Naive thymus-derived CD4-positive, alpha-beta T cell (primary cell): ENCODE measurements around the gene ARHGEF25. TPM values are rescaled to one million over a fixed set of nuclear protein-coding genes. Genes with fewer than 3 reads are reported as not detected.

ENCODE experiments used
- ATAC-seq: fragments of 150-1000 bp; cut with Tn5 transposase; 2 replicates; pipeline ENCODE4 v1.10.0; 2021; ENCODE audit warnings: mild to moderate bottlenecking, moderate library complexity
- CTCF ChIA-PET: fragments of 350-600 bp; sonication (Branson Sonifier 250); formaldehyde crosslinking; loops from one replicate; lab custom pipeline; 2021; ENCODE audit warnings: antibody characterized with exemption; lab: Charles Lee
- POLR2A ChIA-PET: fragments of 350-600 bp; sonication (Branson Sonifier 250); formaldehyde crosslinking; loops from one replicate; lab custom pipeline; 2021; ENCODE audit warnings: antibody characterized with exemption, inconsistent platforms; lab: Charles Lee
- DNase-seq, 9 donors: peaks; one replicate each; pipeline versions ENCODE4 v3.0.0 to v3.0.0-alpha.2; 2020 to 2022; ENCODE audit warnings: mixed read lengths in 1 of 9
- H3K27ac ChIP-seq: one replicate; pipeline ENCODE4 v1.7.0; 2013; ENCODE audit warnings: mild to moderate bottlenecking, low read depth, low read length, moderate library complexity
- H3K27me3 ChIP-seq, 2 donors: one replicate each; pipeline ENCODE4 v1.7.0; 2013; ENCODE audit warnings: low read length in 2 of 2, mild to moderate bottlenecking in 2 of 2, moderate library complexity in 2 of 2; ENCODE audit not compliant: control insufficient read depth in 2 of 2, insufficient read depth in 2 of 2
- H3K36me3 ChIP-seq, 3 experiments: 1 replicate in 2 of 3; 2 replicates in 1 of 3; pipeline ENCODE4 v1.7.0; 2013; ENCODE audit warnings: low read length in 3 of 3, mild to moderate bottlenecking in 3 of 3, moderate library complexity in 1 of 3; ENCODE audit not compliant: insufficient read depth in 3 of 3, control insufficient read depth in 2 of 3
- H3K4me1 ChIP-seq, 2 donors: one replicate each; pipeline ENCODE4 v1.7.0; 2013; ENCODE audit warnings: low read length in 2 of 2, mild to moderate bottlenecking in 2 of 2, moderate library complexity in 1 of 2; ENCODE audit not compliant: control insufficient read depth in 2 of 2, insufficient read depth in 2 of 2
- H3K4me3 ChIP-seq: 2 replicates; pipeline ENCODE4 v1.7.0; 2013; ENCODE audit warnings: mild to moderate bottlenecking, low read length
- H3K9me3 ChIP-seq, 3 experiments: 1 replicate in 2 of 3; 2 replicates in 1 of 3; pipeline ENCODE4 v1.7.0; 2013; ENCODE audit warnings: low read length in 3 of 3; ENCODE audit not compliant: control insufficient read depth in 2 of 3
- H3K27ac Mint-ChIP-seq, 9 donors: one replicate each; pipeline ENCODE4 v1.8.0; 2020 to 2022; ENCODE audit warnings: mixed read lengths in 9 of 9, mild to moderate bottlenecking in 8 of 9, moderate library complexity in 5 of 9, inconsistent platforms in 2 of 9
- H3K27me3 Mint-ChIP-seq, 5 donors: one replicate each; pipeline ENCODE4 v1.8.0; 2021 to 2022; ENCODE audit warnings: mixed read lengths in 5 of 5, mild to moderate bottlenecking in 1 of 5
- H3K36me3 Mint-ChIP-seq, 5 donors: one replicate each; pipeline ENCODE4 v1.8.0; 2020 to 2022; ENCODE audit warnings: mixed read lengths in 5 of 5, mild to moderate bottlenecking in 3 of 5, inconsistent platforms in 1 of 5
- H3K4me1 Mint-ChIP-seq, 7 donors: one replicate each; pipeline ENCODE4 v1.8.0; 2020 to 2022; ENCODE audit warnings: mixed read lengths in 7 of 7, mild to moderate bottlenecking in 3 of 7, inconsistent platforms in 1 of 7
- H3K4me3 Mint-ChIP-seq, 10 donors: one replicate each; pipeline ENCODE4 v1.8.0; 2020 to 2022; ENCODE audit warnings: mild to moderate bottlenecking in 10 of 10, mixed read lengths in 10 of 10, moderate library complexity in 6 of 10, inconsistent platforms in 2 of 10
- H3K9me3 Mint-ChIP-seq, 11 donors: one replicate each; pipeline ENCODE4 v1.8.0; 2020 to 2022; ENCODE audit warnings: mixed read lengths in 11 of 11, mild to moderate bottlenecking in 4 of 11, inconsistent platforms in 1 of 11, moderate library complexity in 1 of 11
- intact Hi-C, 2 donors: fragments of 100-400 bp; cut with micrococcal nuclease; formaldehyde crosslinking; loops; one replicate each; pipeline ENCODE4 v1.15.1; 2023
- polyA plus RNA-seq, 2 donors: library from polyadenylated mRNA; unstranded; fragments of 300-500 nt; fragmentation: Illumina TruSeq; gene quantifications; one replicate each; pipeline ENCODE4 v1.2.3, GENCODE V29; 2021
- total RNA-seq, 6 experiments: library from RNA in 5 of 6; stranded (reverse) in 5 of 6; gene quantifications; 1 replicate in 5 of 6; 2 replicates in 1 of 6; pipeline ENCODE4 v1.2.3 and lab custom pipeline; 2021 to 2026

ARHGEF25 gene
- total and polyA plus RNA-seq, 7 experiments from 2014 or later: 0.29 to 1.2 (median 0.84) TPM; not detected in 2

DNA sequence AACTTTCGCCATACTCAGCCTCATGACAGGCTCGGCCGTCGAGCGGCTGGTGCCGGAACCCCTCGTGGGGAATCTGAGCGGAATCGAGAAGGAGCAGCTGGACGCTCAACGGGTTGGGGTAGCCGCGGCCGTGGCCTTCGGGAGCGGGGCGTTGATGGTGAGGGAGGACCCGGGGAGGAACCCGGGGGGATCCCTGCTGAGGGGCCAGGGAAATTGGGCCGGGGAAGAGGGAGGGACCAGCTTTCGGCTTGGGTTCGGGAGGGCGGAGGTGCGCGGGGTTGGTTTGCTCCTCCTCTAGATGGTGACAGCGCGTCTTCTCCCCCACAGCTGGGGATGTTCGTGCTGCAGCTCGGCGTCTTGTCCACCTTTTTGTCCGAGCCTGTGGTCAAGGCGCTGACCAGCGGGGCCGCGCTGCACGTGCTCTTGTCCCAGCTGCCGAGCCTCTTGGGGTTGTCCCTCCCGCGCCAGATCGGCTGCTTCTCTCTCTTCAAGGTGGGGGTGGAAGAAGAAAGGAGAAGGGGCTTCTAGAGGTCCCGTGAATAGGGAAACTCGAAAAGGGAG lies 9.8 kb downstream of the ARHGEF25 start:
- peaks cover 13 to 44% of the 10 kb centered on the region in 2 donors for H3K27me3 ChIP-seq
- peaks cover 19 to 33% (median 30%) of the 10 kb centered on the region in 7 donors for H3K4me1 Mint-ChIP-seq
- peaks cover 20 to 30% of the 10 kb centered on the region in 2 donors for H3K4me1 ChIP-seq
- intact Hi-C loops: loop anchor here (1.0 to 10.0 kb wide), 6 partner anchors 14 to 376 kb away; partner anchors contain the start of genes GLI1 (in 2 of the 2), MBD6 (in 1 of the 2) and PIP4K2C (in 1 of the 2)
- no peaks in the 10 kb centered on the region for H3K9me3 Mint-ChIP-seq
- CTCF ChIA-PET: interaction anchor here (0.9 to 4.0 kb wide), 11 partner anchors 9 to 162 kb away, joined by 3 to 72 read pairs (median 3); partner anchors contain the start of genes DTX3 and GLI1
- peak; percentile 25 for ATAC-seq
- H3K9me3 ChIP-seq: no peaks in the 10 kb centered on the region
- peaks cover 81 to 100% (median 86%) of the 10 kb centered on the region in 5 donors for H3K27me3 Mint-ChIP-seq
- peak overlapping the region; percentile 54 for H3K4me3 ChIP-seq
- peak overlapping the region in 1 of 9 donors; percentile 21 for H3K27ac Mint-ChIP-seq
- POLR2A ChIA-PET: interaction anchor here (1.2 to 1.7 kb wide), 3 partner anchors 30 to 40 kb away, joined by 3 to 8 read pairs (median 4); partner anchors contain the start of gene PIP4K2C
- peak overlapping the region; percentile 59 to 87 (median 80) for H3K4me3 Mint-ChIP-seq
- no peaks in the 10 kb centered on the region for H3K36me3 ChIP-seq
- H3K36me3 Mint-ChIP-seq: peaks cover 0 to 5% (median 0%) of the 10 kb centered on the region in 5 donors
- no peak overlapping the region for H3K27ac ChIP-seq
- peak in 2 of 9 donors; percentile 32 to 35 for DNase-seq

DNA sequence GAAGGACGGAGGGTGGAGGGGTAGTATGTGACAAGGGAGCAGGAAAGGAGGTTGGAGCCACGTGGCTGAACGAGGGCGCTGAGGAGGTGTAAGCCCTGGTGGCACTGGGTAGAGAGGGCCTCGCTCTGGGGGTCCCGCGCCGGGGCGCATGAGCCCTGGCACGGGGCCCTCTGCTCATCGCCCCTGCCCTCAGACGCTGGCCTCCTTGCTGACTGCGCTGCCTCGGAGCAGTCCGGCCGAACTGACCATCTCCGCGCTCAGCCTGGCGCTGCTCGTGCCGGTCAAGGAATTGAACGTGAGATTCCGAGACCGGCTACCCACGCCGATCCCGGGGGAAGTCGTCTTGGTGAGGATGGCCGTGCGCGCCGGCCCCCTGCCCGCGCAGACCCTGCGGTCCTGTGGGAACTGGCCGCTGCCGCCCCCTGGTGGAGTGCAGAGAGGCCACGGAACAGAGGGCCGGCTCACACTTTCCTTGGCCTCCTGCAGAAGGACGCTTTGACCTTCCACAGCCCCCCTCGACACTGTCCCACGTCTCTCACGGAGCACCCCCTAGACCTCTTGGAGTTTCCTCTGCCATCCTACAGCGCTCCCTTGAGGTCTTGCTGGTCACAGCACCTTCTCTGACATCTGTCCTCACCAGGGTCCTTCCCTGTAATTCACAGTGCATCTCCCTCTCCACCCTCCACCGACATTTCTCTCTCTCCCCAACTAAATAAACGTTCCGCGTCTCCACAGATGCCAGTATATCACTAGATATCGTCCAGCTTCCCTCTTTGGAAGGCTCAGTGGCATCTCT lies 10.5 kb downstream of the ARHGEF25 start:
- H3K27ac ChIP-seq: no peak overlapping the region
- peaks cover 86 to 100% (median 87%) of the 10 kb centered on the region in 5 donors for H3K27me3 Mint-ChIP-seq
- no peaks in the 10 kb centered on the region for H3K9me3 ChIP-seq
- H3K4me3 Mint-ChIP-seq: peak overlapping the region; percentile 59 to 87 (median 80)
- ChIA-PET CTCF (interaction anchor here (0.6 to 4.0 kb wide), 12 partner anchors 9 to 284 kb away, joined by 3 to 72 read pairs (median 3); partner anchors contain the start of gene GLI1), POLR2A (interaction anchor here (0.5 to 1.7 kb wide), 4 partner anchors 38 to 309 kb away, joined by 3 to 5 read pairs (median 4); no protein-coding TSS in a partner anchor)
- peaks cover 20 to 30% of the 10 kb centered on the region in 2 donors for H3K4me1 ChIP-seq
- intact Hi-C loops: loop anchor here (1.0 to 10.0 kb wide), 6 partner anchors 15 to 377 kb away; partner anchors contain the start of genes GLI1 (in 2 of the 2), MBD6 (in 1 of the 2) and PIP4K2C (in 1 of the 2)
- no peaks in the 10 kb centered on the region for H3K9me3 Mint-ChIP-seq
- ATAC-seq (peak; percentile 76), DNase-seq (peak in 7 of 9 donors; percentile 35 to 75 (median 44))
- H3K4me3 ChIP-seq: peak overlapping the region; percentile 54
- H3K4me1 Mint-ChIP-seq: peaks cover 19 to 33% (median 30%) of the 10 kb centered on the region in 7 donors
- H3K27ac Mint-ChIP-seq: no peak overlapping the region
- no peaks in the 10 kb centered on the region for H3K36me3 ChIP-seq
- H3K36me3 Mint-ChIP-seq: peaks cover 0 to 5% (median 0%) of the 10 kb centered on the region in 5 donors
- peaks cover 17 to 50% of the 10 kb centered on the region in 2 donors for H3K27me3 ChIP-seq

DNA sequence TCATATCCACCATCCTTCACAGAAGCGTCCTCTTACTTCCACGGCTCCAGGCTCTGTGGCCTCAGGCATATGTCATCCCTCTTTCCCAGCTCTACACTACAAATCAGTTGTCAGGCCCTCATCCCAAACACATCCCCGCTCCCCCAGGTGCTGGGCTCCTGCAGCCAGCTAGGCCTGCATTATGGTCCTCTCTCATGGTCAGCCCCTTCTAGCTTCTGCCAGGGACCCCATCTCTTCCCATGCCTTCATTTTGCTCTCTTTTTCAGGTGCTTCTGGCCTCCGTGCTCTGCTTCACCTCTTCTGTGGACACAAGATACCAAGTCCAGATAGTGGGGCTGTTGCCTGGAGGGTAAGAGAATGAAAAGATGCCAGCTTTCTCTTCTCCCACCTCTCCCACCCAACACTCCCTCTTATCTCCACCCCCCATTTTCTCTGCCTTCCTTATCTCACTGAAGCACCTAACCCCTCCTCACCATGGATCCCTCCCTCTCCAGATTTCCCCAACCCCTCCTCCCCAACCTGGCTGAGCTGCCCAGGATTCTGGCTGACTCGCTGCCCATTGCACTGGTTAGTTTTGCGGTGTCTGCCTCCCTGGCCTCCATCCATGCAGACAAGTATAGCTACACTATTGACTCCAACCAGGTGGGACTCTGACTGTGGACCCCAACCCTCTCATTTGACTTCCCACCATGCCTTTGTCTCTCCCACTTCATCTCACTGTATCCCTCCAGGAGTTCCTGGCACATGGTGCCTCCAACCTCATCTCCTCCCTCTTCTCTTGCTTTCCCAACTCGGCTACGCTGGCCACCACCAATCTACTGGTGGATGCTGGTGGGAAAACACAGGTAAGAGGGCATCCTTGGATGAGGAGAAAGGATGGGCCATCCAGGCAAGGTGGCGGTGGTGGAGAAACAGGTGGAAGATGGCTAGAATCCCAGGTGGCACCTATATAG lies 11.3 kb downstream of the ARHGEF25 start:
- ATAC-seq (no peak), DNase-seq (peak in 1 of 9 donors; percentile 16)
- Mint-ChIP-seq H3K27ac (no peak overlapping the region), H3K4me3 (peak overlapping the region in 9 of 10 donors; percentile 8 to 87 (median 79)), H3K9me3 (no peaks in the 10 kb centered on the region), H3K4me1 (peaks cover 21 to 38% (median 30%) of the 10 kb centered on the region in 7 donors), H3K27me3 (peaks cover 82 to 99% (median 88%) of the 10 kb centered on the region in 5 donors), H3K36me3 (peaks cover 0 to 5% (median 0%) of the 10 kb centered on the region in 5 donors)
- Histone ChIP-seq H3K9me3 (no peaks in the 10 kb centered on the region), H3K36me3 (no peaks in the 10 kb centered on the region), H3K27me3 (peaks cover 17 to 54% of the 10 kb centered on the region in 2 donors), H3K4me1 (peaks cover 20 to 30% of the 10 kb centered on the region in 2 donors), H3K4me3 (no peak overlapping the region), H3K27ac (no peak overlapping the region)
- intact Hi-C loops: loop anchor here in 1 of 2 donors (10.0 kb wide), 1 partner anchor 378 kb away; no protein-coding TSS in a partner anchor
- CTCF ChIA-PET: interaction anchor here (0.6 to 4.0 kb wide), 5 partner anchors 39 to 283 kb away, joined by 3 to 72 read pairs (median 4); no protein-coding TSS in a partner anchor
- POLR2A ChIA-PET: interaction anchor here (1.0 kb wide), 1 partner anchor 39 kb away, joined by 5 read pairs; no protein-coding TSS in a partner anchor

DNA sequence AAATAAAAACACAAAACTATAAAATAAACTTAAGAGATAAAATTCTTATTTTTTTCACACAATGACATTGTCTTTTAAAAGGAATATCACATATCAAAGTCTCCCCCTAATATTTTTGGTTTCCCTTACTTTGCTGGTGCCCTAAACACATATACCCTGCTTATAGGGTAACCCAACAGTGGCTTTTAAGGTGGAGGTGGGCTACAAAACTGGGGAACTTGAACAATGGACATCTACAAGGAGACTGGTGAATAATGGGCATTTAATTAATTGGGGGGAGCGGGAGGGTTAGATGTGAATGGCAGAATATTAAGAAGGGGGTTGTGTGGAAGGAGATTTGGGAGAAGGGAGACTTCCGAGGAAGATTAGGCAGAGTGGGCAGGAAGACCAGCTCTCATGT lies 12.2 kb downstream of the ARHGEF25 start:
- Histone ChIP-seq H3K4me1 (peaks cover 20 to 30% of the 10 kb centered on the region in 2 donors), H3K9me3 (no peaks in the 10 kb centered on the region), H3K36me3 (no peaks in the 10 kb centered on the region), H3K27me3 (peaks cover 17 to 57% of the 10 kb centered on the region in 2 donors), H3K4me3 (no peak overlapping the region), H3K27ac (no peak overlapping the region)
- ChIA-PET POLR2A (no interaction called here), CTCF (interaction anchor here (0.7 to 1.7 kb wide), 3 partner anchors 40 to 165 kb away, joined by 3 to 8 read pairs (median 6); no protein-coding TSS in a partner anchor)
- Mint-ChIP-seq H3K4me3 (no peak overlapping the region), H3K27me3 (peaks cover 81 to 99% (median 86%) of the 10 kb centered on the region in 5 donors), H3K9me3 (no peaks in the 10 kb centered on the region), H3K36me3 (peaks cover 0 to 5% (median 0%) of the 10 kb centered on the region in 5 donors), H3K4me1 (peaks cover 23 to 44% (median 30%) of the 10 kb centered on the region in 7 donors), H3K27ac (no peak overlapping the region)
- no peak for ATAC-seq
- intact Hi-C loops: loop anchor here in 1 of 2 donors (10.0 kb wide), 1 partner anchor 379 kb away; no protein-coding TSS in a partner anchor
- DNase-seq: no peak

DNA sequence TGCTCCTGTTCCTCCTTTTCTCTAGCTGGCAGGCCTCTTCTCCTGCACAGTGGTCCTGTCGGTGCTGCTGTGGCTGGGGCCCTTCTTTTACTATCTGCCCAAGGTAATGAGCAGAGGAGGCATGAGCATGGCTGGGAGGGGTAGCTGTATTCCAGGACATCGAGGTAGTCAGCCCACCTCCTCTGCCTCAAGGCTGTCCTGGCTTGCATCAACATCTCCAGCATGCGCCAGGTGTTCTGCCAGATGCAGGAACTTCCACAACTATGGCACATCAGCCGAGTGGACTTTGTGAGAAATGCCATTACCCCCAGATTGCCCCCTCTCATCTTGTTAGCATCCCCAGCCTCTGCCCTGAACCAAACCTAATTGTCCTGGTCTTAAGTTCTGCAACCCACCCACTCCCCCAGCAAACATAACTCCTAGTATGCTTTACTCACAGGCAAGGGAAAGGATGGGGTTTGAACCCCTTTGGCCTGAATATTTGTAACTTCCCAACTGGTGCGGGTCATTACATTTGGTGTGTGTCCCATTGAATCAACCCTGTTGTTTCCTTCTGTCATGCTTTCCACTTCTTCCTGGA lies 12.7 kb downstream of the ARHGEF25 start:
- ATAC-seq (no peak), DNase-seq (peak in 1 of 9 donors; percentile 8)
- peaks cover 20 to 30% of the 10 kb centered on the region in 2 donors for H3K4me1 ChIP-seq
- no peak overlapping the region for H3K27ac ChIP-seq
- H3K9me3 ChIP-seq: no peaks in the 10 kb centered on the region
- H3K36me3 ChIP-seq: no peaks in the 10 kb centered on the region
- H3K4me3 ChIP-seq: no peak overlapping the region
- H3K9me3 Mint-ChIP-seq: no peaks in the 10 kb centered on the region
- peaks cover 0 to 5% (median 0%) of the 10 kb centered on the region in 5 donors for H3K36me3 Mint-ChIP-seq
- peaks cover 22 to 44% (median 29%) of the 10 kb centered on the region in 7 donors for H3K4me1 Mint-ChIP-seq
- no peak overlapping the region for H3K27ac Mint-ChIP-seq
- H3K27me3 ChIP-seq: peaks cover 17 to 61% of the 10 kb centered on the region in 2 donors
- CTCF ChIA-PET: interaction anchor here (0.7 to 1.7 kb wide), 2 partner anchors 41 to 42 kb away, joined by 3 to 8 read pairs; no protein-coding TSS in a partner anchor
- H3K27me3 Mint-ChIP-seq: peaks cover 84 to 99% (median 89%) of the 10 kb centered on the region in 5 donors
- POLR2A ChIA-PET: no interaction called here
- intact Hi-C loops: loop anchor here in 1 of 2 donors (10.0 kb wide), 1 partner anchor 379 kb away; no protein-coding TSS in a partner anchor
- H3K4me3 Mint-ChIP-seq: peak overlapping the region in 1 of 10 donors; percentile 9
